ENCODE measurements around the gene CACNA2D3.

GRCh38 chr3:54950391-54951003 lies 828.1 kb downstream of the CACNA2D3 start:
- TF ChIP-seq CTCF (IDR thresholded peaks at IDR 0.05) (no peak), EZH2 (IDR thresholded peaks at IDR 0.05) (no peak)
